Measurements from ENCODE around the gene PPCS.
A peak's percentile ranks its signal among the peaks of the same experiment; 100 is the strongest.

The PPCS gene

DNA sequence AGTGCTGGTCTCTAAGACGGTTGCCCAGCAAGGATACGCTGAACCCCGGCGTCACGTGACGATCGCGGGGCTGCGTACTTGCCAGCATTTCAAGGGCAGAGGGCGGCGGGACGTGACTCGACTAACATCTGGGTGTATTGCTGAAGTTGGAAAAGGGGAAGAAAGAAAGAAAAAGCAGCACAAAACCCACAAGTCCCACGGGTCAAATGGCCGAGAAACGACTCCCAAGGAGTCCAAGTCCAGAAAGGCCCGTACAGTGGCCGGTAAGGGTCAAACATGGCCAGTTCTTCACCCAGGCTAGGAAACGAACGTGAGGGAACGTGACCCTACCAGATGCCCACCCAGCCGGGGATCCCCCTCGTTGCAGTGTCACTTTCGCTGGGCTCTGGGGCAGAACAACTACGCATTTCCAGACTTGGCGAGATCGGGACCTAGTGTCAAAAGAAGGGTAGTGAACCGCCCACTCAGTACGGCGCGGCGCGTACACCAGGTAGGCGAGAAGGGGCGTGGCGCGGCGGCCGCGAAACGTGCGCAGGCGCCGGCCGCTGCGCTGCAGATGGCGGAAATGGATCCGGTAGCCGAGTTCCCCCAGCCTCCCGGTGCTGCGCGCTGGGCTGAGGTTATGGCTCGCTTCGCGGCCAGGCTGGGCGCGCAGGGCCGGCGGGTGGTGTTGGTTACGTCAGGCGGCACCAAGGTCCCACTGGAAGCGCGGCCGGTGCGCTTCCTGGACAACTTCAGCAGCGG lies at the start of gene PPCS, which contains the start of gene ZMYND12:
PPCS (plus strand) TSS at position 534 of the 744 bp plus-strand sequence; CDS start at position 557, 23 bp downstream.
ZMYND12 (minus strand) TSS at position 13 of the 744 bp plus-strand sequence. CDS start 25 bp downstream, outside the sequence.
- peak; percentile 77 to 84 for DNase-seq (ENCODE audit: extremely low read depth in 1 of 2, low read depth in 1 of 2)

DNA sequence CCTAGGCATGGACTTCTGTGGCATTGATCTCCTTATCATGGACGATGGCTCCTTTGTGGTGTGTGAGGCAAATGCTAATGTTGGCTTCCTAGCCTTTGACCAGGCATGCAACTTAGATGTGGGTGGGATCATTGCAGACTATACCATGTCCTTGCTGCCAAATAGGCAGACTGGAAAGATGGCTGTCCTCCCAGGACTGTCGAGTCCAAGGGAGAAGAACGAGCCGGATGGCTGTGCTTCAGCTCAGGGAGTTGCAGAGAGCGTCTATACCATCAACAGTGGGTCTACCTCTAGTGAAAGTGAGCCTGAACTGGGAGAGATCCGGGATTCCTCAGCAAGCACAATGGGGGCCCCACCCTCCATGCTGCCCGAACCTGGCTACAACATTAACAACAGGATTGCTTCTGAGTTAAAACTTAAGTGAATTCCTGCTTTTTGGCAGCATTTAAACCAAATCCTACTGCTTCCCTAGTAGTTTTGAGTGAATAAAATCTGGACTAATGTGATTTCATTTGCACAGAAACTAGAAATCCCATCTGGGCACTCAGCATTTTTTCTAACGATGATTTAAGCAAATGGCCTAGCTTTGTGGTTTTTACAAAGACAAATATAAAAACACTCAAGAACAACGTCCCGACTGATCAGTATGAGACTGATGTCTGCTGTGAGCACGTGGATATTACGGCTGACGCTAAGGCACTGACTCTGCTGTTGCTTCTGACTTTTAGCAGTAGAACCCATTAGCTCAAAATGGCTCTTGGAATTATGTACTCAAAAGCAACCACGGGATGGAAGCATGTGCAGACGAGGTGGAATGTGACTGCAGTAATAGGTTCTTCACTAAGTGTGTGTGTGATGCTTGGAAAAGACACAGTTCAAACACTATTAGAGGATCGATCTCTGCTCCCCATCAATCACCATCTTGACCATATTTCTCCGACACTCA lies 41.5 kb upstream of the PPCS start:
- DNase-seq (ENCODE audit: extremely low read depth in 1 of 2, low read depth in 1 of 2), result no peak

DNA sequence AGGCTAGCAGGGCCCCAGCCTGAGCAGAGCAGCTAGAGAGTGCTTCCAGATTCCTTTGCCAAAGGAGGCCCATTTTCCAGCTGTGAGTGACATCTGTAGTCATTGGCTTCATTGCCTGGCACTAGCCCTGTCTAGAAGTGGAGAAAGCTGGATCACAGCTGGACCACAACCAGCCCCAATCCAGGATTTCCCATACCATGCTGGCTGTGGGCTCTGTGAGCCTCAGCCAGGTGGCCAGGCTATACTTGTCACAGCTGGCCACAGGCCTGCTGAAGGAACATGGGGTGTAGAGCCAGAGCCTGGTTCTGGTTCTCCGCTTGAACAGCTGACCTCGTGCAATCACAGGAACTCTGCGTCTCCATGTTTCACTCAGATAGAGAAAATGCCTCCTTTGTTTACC lies 39.2 kb upstream of the PPCS start:
- DNase-seq (ENCODE audit: extremely low read depth in 1 of 2, low read depth in 1 of 2), result no peak

DNA sequence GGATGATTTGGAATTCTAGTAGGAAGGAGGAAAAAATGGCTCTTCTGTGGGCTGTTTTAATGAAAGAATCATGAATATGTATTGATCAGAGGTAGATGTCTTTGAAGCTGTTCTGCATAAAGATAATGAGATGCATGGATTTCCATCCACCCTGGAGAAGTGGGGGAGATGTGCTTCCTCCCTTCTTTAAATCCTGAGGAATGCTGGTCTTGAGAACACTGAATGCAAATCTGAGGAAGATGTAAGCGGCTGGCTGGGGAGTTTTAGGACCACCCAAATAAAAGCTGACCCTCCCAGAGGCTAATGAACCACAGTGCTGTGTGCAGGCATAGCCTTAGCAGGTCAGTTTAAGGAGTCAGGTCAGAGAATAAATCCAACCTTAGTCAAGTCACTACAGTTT lies 37.8 kb upstream of the PPCS start:
- DNase-seq (ENCODE audit: extremely low read depth in 1 of 2, low read depth in 1 of 2), result no peak

DNA sequence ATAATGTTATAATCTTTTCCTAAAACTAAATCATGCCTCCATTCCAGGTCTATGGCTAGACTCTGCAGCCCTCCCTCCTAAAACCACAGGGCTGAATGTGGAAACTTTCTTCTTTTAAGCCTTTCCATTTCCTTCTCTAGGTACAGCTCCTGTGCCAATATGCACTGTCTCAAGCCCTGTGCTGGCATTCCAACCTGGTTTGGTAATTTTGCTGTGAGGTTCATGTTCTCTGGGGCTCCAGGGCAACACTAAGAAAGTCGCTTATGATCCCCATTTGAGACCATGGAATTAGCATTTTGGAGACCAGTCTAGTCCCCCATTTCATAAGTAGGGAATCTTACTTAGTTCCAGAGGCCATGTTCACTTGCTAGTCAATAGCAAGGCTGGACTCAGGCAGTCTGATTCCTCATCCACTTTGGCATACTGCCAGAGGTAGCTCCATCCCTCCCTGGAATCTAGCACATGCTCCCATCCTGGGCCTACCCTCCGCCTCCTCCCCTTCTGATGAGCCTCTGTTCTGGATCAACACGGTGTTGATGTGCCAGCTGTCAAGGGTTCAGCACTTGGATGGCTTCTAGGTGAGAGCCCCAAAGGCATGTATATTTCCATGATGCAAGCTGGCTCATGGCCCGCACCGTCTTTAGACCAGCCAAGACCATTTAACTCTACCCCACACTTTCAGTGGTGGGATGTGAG lies 37.1 kb upstream of the PPCS start:
- DNase-seq (ENCODE audit: extremely low read depth in 1 of 2, low read depth in 1 of 2), result no peak

DNA sequence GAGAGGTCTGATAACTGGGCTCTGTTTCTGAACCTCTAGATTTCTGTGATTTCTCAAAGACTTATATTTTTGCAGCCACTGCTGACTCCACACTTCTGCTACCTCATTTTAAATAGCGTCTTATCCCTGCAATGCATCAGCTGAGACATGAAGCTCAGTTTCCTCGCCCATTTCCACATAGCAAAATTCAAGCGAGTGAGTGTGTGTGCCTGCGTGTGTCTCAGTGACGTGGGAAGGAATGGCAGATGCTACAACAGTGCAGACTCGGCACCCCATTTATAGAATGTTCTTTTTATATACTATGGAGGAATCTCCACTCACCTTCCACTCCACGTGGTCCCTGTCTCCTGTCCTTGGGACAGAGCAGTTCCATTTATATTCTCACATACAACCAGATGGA lies 36.2 kb upstream of the PPCS start:
- DNase-seq (ENCODE audit: extremely low read depth in 1 of 2, low read depth in 1 of 2), result no peak

DNA sequence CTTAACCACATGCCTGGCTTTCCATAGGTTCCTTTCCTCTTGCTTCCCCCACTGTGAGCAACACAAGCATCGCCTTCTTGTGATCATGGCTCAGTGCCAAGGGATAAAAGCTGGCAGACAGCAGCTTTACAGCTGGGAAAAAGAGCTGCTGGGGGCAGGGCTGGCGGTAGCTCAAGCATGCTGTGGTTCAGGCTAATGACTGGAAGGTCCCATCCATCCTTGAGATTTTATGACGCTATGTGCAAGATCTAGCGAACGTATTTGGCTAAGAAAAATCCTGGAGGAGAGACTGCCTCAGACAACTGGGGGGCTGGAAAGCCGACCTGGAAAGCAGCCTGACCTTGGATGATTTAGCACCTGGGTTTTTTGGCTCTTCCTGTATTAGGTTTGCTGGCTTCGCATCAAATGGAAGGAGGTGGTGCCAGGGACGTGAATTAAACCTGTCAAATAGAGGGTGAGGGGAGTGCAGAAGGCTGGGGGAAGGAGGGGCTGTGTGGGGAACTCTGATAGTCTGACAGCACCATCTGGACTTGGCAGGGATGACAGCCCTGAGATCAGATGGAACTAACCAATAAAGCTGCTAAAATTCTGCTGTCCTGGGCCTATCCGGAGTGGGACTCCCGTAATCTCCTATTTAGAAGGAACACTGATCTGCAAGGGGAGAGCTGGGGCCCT lies 35.3 kb upstream of the PPCS start:
- DNase-seq (ENCODE audit: extremely low read depth in 1 of 2, low read depth in 1 of 2), result no peak

DNA sequence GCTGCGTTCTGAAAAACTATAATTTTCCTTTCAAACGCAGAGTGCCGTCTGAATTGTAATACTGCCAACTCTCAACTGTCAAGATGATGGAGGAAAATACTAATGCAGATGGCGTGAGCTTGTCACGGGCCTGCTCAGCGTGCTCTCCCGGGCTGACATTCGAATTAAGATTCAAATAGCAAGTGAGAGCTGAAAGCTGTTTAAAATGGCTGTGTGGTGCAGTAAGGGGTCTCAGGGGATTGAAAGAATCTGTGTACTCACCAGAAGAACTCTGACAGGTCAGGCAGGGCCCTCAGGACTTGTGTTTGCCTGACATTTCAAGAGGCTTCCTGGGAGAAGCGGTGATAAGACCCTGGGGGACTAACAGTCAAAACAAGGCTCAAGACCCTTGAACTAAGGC lies 33.6 kb upstream of the PPCS start:
- DNase-seq (ENCODE audit: extremely low read depth in 1 of 2, low read depth in 1 of 2), result no peak

DNA sequence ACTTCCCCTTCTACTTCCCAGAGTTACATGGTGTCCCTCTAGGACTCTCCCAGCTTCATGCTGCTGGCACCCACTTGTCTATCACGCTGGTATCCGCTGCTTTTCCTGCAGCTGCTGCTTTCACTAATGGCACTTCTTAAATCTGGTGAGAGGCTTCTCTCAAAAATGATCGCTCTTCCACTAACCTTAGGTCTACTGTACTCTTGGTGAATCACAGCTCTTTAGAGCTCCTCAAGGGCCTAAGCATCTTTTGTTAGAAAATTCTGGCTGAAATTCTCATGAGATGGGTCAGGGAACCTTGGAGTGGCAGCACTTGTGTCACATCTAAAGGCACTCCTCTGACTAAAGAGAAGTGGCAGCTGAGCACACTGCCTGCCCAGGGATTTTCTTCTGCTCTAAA lies 32.7 kb upstream of the PPCS start:
- DNase-seq (ENCODE audit: extremely low read depth in 1 of 2, low read depth in 1 of 2), result no peak

DNA sequence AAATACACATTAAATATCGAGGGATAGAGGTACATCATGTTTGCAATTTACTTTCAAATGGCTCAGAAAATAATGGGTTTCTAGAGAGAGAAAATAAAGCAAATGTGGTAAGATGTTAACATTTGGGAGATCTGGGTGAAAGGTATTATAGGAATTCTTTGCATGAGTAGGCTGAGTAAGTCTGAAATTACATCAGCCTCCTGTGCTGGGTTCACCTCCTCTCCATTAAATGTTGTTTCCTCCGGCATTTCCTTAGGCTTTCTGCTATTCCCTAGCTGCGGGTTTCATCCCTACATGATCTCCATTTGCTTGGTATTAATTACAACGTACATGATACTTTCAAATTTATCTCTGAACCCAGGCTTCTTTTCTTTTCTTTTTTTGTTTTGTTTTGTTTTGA lies 32.1 kb upstream of the PPCS start:
- no peak for DNase-seq (ENCODE audit: extremely low read depth in 1 of 2, low read depth in 1 of 2)

DNA sequence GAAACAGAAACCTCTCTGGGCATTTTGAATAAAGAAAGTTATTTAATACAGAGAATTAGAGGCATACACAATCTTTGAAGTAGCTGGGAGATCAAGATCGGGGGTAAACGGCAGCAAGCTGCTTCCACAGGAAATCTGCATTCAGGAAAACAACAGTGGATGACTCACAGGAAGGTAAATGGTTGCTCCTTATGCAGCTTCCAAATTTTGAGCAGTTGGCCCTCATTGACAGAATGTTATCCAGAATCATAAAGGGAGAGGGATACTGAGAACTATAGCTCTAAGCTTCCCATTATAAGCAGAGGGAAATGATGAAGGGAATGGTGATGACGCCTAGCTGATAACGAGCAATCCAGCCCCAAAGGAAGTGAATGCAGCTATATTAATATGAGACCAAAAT lies 29.1 kb upstream of the PPCS start:
- no peak for DNase-seq (ENCODE audit: extremely low read depth in 1 of 2, low read depth in 1 of 2)

DNA sequence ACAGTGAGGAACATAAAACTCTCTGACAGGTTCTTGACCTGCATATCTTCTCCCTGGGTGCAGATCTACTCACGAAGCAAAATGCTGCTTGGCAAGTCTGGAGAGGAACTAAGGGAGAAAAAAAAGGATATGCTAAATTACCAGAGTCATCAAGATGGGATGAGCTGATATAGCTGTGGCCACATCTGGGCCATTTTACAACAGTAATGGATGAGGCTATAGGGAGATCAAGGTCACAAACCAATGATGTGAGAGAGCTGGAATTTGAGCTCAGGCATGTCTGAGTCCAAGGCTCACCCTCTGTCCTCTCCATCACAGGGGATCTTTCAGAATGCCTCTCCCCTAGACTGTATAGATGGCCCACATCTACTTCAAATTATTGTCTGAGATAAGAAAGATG lies 26.7 kb upstream of the PPCS start:
- no peak for DNase-seq (ENCODE audit: extremely low read depth in 1 of 2, low read depth in 1 of 2)

DNA sequence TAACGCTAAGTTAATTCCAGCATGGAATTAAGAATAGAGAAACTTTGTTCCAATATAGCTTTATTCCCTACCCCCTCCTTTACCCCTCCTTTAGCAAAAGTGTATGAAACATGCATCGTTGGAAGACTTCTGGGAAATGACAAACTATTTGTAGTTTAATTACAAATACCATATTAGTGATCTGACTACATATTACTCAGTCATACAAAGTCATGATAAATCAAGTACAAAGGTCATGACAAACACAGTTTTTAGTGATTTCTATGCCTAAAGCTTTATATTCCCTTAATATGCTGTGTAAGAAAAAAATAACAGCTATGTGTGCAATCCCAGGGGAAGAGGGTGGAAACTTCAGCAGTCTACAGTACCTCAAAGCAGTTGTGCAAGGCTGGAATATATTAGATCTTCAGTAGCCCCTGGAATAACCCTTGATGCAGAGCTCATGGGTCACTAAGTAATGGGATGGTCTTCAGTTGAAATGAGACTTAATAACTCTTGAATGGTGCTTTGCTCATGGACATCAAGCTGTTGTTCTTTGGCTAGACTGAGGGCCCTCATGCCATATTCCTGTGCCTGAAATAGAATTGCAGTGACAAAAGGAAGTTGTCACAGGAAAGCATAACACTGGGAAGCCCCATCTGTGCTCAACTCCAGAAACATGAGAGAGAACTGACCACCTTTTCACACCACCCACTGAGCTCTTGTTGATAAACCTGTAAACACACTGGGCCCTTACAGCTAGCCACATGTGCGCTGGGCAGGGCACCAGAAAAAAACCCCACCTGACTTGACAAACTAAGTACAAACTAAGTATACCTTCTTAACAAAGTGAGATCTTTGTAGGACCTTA lies 25.8 kb upstream of the PPCS start:
- no peak for DNase-seq (ENCODE audit: extremely low read depth in 1 of 2, low read depth in 1 of 2)

DNA sequence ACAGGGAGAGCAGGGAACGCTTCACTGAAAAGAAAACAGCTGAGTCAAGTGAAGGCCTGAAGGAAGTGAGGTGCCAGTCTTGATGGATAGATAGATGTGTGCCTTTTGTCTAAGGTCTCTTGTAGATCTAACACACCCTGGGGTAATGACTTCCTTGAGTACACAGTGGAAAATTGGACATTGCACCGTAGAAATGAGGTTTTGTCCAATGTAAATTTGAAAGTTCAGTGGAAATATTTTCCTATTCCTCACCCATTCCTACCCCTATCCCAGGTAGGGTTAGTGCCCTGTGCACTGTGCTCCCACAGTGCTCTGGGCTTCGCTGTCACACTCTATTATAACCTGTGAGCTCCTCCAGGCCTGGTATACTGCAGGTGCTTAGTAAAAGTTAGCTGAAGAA lies 24.8 kb upstream of the PPCS start:
- DNase-seq (ENCODE audit: extremely low read depth in 1 of 2, low read depth in 1 of 2), result no peak

DNA sequence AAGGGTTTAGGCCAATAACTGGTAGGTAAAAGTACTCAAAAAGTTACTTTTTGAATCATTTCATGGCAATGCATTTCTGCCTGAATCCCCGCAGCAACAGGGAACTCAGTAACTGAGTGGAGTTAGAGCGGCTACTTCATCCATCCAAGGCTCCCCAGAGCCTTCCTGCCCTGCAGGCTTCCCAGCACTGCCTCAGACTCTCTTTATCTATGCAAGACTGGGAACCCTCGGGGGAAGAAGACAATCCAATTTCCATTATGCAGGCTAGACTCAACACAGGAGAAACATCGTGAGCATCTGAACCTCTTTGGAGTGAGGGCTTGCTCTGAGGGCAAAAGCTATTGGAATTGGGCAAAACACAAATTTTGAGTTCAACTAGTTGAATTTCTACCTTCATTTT lies 23.6 kb upstream of the PPCS start:
- DNase-seq (ENCODE audit: extremely low read depth in 1 of 2, low read depth in 1 of 2), result no peak

DNA sequence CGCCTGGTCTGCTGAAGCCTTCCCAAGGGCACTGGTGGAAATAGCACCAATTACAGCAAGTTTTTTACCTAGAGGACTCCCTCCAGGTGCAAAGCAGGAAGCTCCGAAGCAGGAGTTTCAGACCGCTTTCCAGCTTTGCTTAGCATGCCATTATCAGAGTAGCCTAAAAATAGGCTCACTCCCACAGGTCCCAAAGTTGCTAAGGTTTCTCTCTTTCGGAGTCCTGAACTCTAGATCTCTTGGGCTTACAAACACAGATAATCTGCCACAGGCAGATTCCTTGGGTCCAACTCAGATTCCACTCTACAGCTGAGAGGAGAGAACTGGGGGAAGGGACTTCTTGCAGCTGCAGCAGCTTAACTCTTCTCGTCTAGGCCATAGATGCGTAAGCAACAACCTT lies 23.0 kb upstream of the PPCS start:
- no peak for DNase-seq (ENCODE audit: extremely low read depth in 1 of 2, low read depth in 1 of 2)

DNA sequence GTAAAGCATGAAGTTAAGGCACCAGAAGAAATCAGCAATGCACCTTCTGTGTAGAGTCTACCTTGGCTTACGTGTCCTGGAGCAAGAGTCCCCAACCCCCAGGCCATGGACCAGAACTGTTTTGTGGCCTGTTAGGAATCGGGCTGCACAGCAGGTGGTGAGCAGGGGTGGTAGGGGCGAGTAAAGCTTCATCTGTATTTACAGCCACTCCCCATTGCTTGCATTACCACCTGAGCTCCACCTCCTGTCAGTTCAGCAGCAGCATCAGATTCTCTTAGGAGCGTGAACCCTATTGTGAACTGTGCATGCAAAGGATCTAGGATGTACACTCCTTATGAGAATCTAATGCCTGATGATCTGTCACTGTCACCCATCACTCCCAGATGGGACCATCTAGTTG lies 22.0 kb upstream of the PPCS start:
- no peak for DNase-seq (ENCODE audit: extremely low read depth in 1 of 2, low read depth in 1 of 2)

DNA sequence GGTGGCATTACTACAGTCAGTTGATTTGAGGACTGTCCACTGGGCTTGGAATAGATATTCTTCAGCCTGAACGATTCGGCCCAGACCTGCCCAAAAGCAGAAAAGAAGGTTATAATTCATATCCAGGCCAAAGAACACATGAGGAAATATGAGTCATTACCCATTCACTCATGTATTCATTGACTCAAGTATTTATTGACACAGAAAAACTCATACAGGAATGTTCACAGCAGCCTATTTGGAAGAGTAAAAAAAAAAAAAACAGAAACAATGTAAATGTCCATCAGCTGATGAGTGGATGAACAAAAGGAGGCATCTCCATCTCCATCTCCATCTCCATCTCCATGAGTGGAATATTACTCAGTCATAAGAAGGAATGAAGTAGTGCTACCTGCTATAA lies 16.4 kb upstream of the PPCS start:
- DNase-seq (ENCODE audit: extremely low read depth in 1 of 2, low read depth in 1 of 2), result no peak

DNA sequence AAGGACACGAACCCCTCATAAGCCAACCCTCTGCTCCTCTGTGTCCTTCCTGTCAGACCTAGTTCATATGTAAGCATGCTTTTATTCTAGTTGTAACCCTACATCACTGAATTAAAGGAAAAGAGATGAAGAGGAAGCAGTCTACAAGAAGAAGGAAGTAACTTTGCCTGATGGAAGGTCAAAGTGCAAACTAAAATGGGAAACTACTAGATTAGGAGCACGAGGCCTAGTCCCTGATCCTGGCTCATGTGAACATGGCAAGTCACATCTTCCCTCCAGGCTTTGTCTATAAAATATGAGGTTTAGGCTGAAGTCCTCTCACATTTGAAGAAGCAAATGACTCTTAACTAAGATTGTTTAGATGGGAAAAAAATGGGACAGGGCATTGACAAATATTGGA lies 13.7 kb upstream of the PPCS start:
- DNase-seq (ENCODE audit: extremely low read depth in 1 of 2, low read depth in 1 of 2), result no peak

DNA sequence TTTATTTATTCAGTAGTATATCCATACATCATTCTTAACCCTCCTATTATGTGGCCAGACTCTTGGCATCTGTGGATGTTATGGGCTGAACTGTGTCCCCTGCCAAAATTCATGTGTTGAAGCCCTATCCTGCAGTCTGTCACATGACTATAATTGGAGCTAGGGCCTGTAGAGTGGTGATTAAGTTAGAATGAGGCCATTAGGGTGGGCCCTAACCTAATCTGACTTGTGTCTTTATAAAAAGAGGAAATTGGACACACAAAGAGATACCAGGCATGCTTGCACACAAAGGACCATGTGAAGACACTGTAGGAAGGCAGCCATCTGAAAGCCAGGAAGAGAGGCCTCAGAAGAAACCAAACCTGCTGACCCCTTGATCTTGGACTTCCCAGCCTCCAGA lies 7.1 kb upstream of the PPCS start:
- DNase-seq (ENCODE audit: extremely low read depth in 1 of 2, low read depth in 1 of 2), result no peak
